H9 (cell line): Measurements from ENCODE around the gene GRK1. TPM values are rescaled to one million over a fixed set of nuclear protein-coding genes. Genes with fewer than 3 reads are reported as not detected.

Experiments used
- DNase-seq: peaks from one replicate; pipeline ENCODE4 v3.0.0-alpha.2; 2017
- H2AFZ ChIP-seq: one replicate; pipeline ENCODE4 v1.6.1; 2013; ENCODE audit warnings: mild to moderate bottlenecking, low read length, control low read depth, moderate library complexity
- H2AK5ac ChIP-seq: 2 replicates; pipeline ENCODE4 v1.6.1; 2013; ENCODE audit warnings: low read length, control low read depth, mixed read lengths; ENCODE audit not compliant: insufficient read length
- H2BK120ac ChIP-seq: one replicate; pipeline ENCODE4 v1.6.1; 2013; ENCODE audit warnings: low read depth, mild to moderate bottlenecking, low read length, control low read depth, inconsistent platforms; ENCODE audit not compliant: poor library complexity, severe bottlenecking
- H2BK12ac ChIP-seq: 2 replicates; pipeline ENCODE4 v1.6.1; 2013; ENCODE audit warnings: low read length, control low read depth, mixed read lengths, low read depth; ENCODE audit not compliant: insufficient read length
- H2BK15ac ChIP-seq: 2 replicates; pipeline ENCODE4 v1.6.1; 2013; ENCODE audit warnings: low read depth, low read length, control low read depth
- H2BK20ac ChIP-seq: one replicate; pipeline ENCODE4 v1.6.1; 2013; ENCODE audit warnings: low read depth, mild to moderate bottlenecking, low read length, control low read depth, inconsistent platforms; ENCODE audit not compliant: poor library complexity, severe bottlenecking
- H2BK5ac ChIP-seq: 2 replicates; pipeline ENCODE4 v1.6.1; 2013; ENCODE audit warnings: low read length, control low read depth, mixed read lengths; ENCODE audit not compliant: insufficient read length
- H3K14ac ChIP-seq: 2 replicates; pipeline ENCODE4 v1.6.1; 2013; ENCODE audit warnings: low read length, control low read depth; ENCODE audit not compliant: insufficient read depth
- H3K18ac ChIP-seq: 2 replicates; pipeline ENCODE4 v1.6.1; 2013; ENCODE audit warnings: low read depth, mild to moderate bottlenecking, mixed read lengths, low read length, control low read depth; ENCODE audit not compliant: insufficient read length
- H3K23ac ChIP-seq: 2 replicates; pipeline ENCODE4 v1.6.1; 2013; ENCODE audit warnings: low read length, control low read depth, mixed read lengths, low read depth; ENCODE audit not compliant: insufficient read length
- H3K23me2 ChIP-seq: 2 replicates; pipeline ENCODE4 v1.6.1; 2013; ENCODE audit warnings: low read depth, mild to moderate bottlenecking, mixed read lengths, low read length, control low read depth; ENCODE audit not compliant: insufficient read length, poor library complexity, severe bottlenecking
- H3K27ac ChIP-seq: 2 replicates; pipeline ENCODE4 v1.5.1; 2013; ENCODE audit warnings: low read length, control low read depth, mixed read lengths, low read depth; ENCODE audit not compliant: insufficient read length
- H3K27me3 ChIP-seq: 2 replicates; pipeline ENCODE4 v1.6.1; 2013; ENCODE audit warnings: low read length, control low read depth, inconsistent platforms; ENCODE audit not compliant: insufficient read depth
- H3K4ac ChIP-seq: 2 replicates; pipeline ENCODE4 v1.6.1; 2013; ENCODE audit warnings: low read depth, mild to moderate bottlenecking, control low read depth, inconsistent platforms, low read length, moderate library complexity
- H3K4me1 ChIP-seq: 2 replicates; pipeline ENCODE4 v1.6.1; 2013; ENCODE audit warnings: low read length, control low read depth, inconsistent platforms; ENCODE audit not compliant: insufficient read depth
- H3K4me2 ChIP-seq: 2 replicates; pipeline ENCODE4 v1.6.1; 2013; ENCODE audit warnings: low read length, control low read depth, mixed read lengths; ENCODE audit not compliant: insufficient read length, insufficient read depth
- H3K56ac ChIP-seq: 2 replicates; pipeline ENCODE4 v1.6.1; 2013; ENCODE audit warnings: low read depth, mild to moderate bottlenecking, mixed read lengths, low read length, control low read depth; ENCODE audit not compliant: insufficient read length
- H3K79me1 ChIP-seq: 2 replicates; pipeline ENCODE4 v1.6.1; 2013; ENCODE audit warnings: low read depth, mild to moderate bottlenecking, moderate library complexity, low read length, control low read depth, inconsistent platforms; ENCODE audit not compliant: insufficient read depth, poor library complexity, severe bottlenecking
- H3K79me2 ChIP-seq: 2 replicates; pipeline ENCODE4 v1.6.1; 2013; ENCODE audit warnings: low read length, control low read depth, inconsistent platforms; ENCODE audit not compliant: insufficient read depth
- H3K9ac ChIP-seq: 2 replicates; pipeline ENCODE4 v1.6.1; 2013; ENCODE audit warnings: low read length, control low read depth, mixed read lengths; ENCODE audit not compliant: insufficient read length; ENCODE audit errors: extremely low read depth
- H3K9me3 ChIP-seq: one replicate; pipeline ENCODE4 v1.6.1; 2013; ENCODE audit warnings: low read depth, low read length, inconsistent platforms; ENCODE audit not compliant: control insufficient read depth
- H3T11ph ChIP-seq: one replicate; pipeline ENCODE4 v1.6.1; 2013; ENCODE audit warnings: mild to moderate bottlenecking, low read length, control low read depth, inconsistent platforms
- H4K20me1 ChIP-seq: one replicate; pipeline ENCODE4 v1.6.1; 2013; ENCODE audit not compliant: control insufficient read depth, insufficient read length, insufficient read depth
- H4K5ac ChIP-seq: 2 replicates; pipeline ENCODE4 v1.6.1; 2013; ENCODE audit warnings: low read depth, mild to moderate bottlenecking, mixed read lengths, low read length, control low read depth; ENCODE audit not compliant: insufficient read length
- H4K8ac ChIP-seq: replicated peaks from 2 replicates; pipeline ENCODE4 v1.6.1; 2013; ENCODE audit warnings: low read length, control low read depth, mixed read lengths, low read depth; ENCODE audit not compliant: insufficient read length
- H4K91ac ChIP-seq: 2 replicates; pipeline ENCODE4 v1.6.1; 2013; ENCODE audit warnings: low read depth, mild to moderate bottlenecking, moderate library complexity, mixed read lengths, low read length, control low read depth; ENCODE audit not compliant: insufficient read length
- H3K27ac Mint-ChIP-seq, 3 experiments: 2 replicates in 2 of 3; 3 replicates in 1 of 3; pipeline ENCODE4 v1.8.0; 2020 to 2021; ENCODE audit warnings: mixed read lengths in 3 of 3, mild to moderate bottlenecking in 1 of 3, moderate library complexity in 1 of 3
- H3K27me3 Mint-ChIP-seq: 2 replicates; pipeline ENCODE4 v1.8.0; 2021; ENCODE audit warnings: low read depth, mild to moderate bottlenecking, moderate library complexity, mixed read lengths
- H3K36me3 Mint-ChIP-seq, 3 experiments: 2 replicates in 2 of 3; 3 replicates in 1 of 3; pipeline ENCODE4 v1.8.0; 2020 to 2021; ENCODE audit warnings: low read depth in 3 of 3, mixed read lengths in 3 of 3; ENCODE audit not compliant: insufficient read depth in 1 of 3
- H3K4me1 Mint-ChIP-seq, 2 experiments: 2 replicates each; pipeline ENCODE4 v1.8.0; 2020; ENCODE audit warnings: mixed read lengths in 2 of 2
- H3K4me3 Mint-ChIP-seq, 2 experiments: 2 replicates in 1 of 2; 3 replicates in 1 of 2; pipeline ENCODE4 v1.8.0; 2020 to 2021; ENCODE audit warnings: mild to moderate bottlenecking in 2 of 2, mixed read lengths in 2 of 2, moderate library complexity in 1 of 2
- H3K9me3 Mint-ChIP-seq, 2 experiments: 2 replicates in 1 of 2; 3 replicates in 1 of 2; pipeline ENCODE4 v1.8.0; 2020; ENCODE audit warnings: mild to moderate bottlenecking in 2 of 2, mixed read lengths in 2 of 2, moderate library complexity in 1 of 2
- CTCF ChIP-seq: fragments of 200-600 bp; sonication (generic); conservative IDR thresholded peaks from 3 replicates; pipeline ENCODE4 v1.8.0; 2021; ENCODE audit warnings: antibody characterized with exemption, mild to moderate bottlenecking
- WGBS: extraction: QIAGEN DNeasy Blood & Tissue Kit; methylation state at CpG from one replicate; pipeline ENCODE4 v1.1.7; 2013; ENCODE audit warnings: missing lambda C conversion rate, low lambda C conversion rate, mixed read lengths; ENCODE audit not compliant: insufficient read length; ENCODE audit errors: extremely low coverage; 5-methylcytosine and 5-hydroxymethylcytosine counted together
- total RNA-seq: library from RNA; stranded (reverse); gene quantifications from 2 replicates; pipeline ENCODE4 v1.2.1, GENCODE V29; 2021

Gene GRK1
- total RNA-seq, 1 experiment from 2014 or later, result 0.31 TPM

- H3K4ac ChIP-seq, result no peak overlapping the region
- H2AK5ac ChIP-seq, result no peak overlapping the region
- no peak overlapping the region for H2BK15ac ChIP-seq
- no peak overlapping the region for H4K5ac ChIP-seq
- no peaks in the 10 kb centered on the region for H3K79me1 ChIP-seq
- Mint-ChIP-seq H3K27ac (no peak overlapping the region), H3K4me1 (peaks cover 10 to 25% of the 10 kb centered on the region in 2 experiments), H3K4me3 (no peak overlapping the region), H3K36me3 (no peaks in the 10 kb centered on the region), H3K27me3 (peaks cover 26% of the 10 kb centered on the region), H3K9me3 (no peaks in the 10 kb centered on the region)
- no peak overlapping the region for H3K56ac ChIP-seq
- H3K18ac ChIP-seq, result no peak overlapping the region
- no peaks in the 10 kb centered on the region for H3K23me2 ChIP-seq
- H3K9ac ChIP-seq, result no peak overlapping the region
- H4K8ac ChIP-seq, result no peak overlapping the region
- no peak overlapping the region for H2BK5ac ChIP-seq
- H3T11ph ChIP-seq, result no peak overlapping the region
- H3K23ac ChIP-seq, result no peak overlapping the region
- no peak overlapping the region for H3K4me2 ChIP-seq
- H3K9me3 ChIP-seq, result no peaks in the 10 kb centered on the region
- no peak overlapping the region for H3K14ac ChIP-seq
- peaks cover 2% of the 10 kb centered on the region; the same call in 1 of the 2 replicates for H3K27me3 ChIP-seq
- no peak overlapping the region for H2BK20ac ChIP-seq
- no peaks in the 10 kb centered on the region for H3K4me1 ChIP-seq
- H2AFZ ChIP-seq, result no peak overlapping the region
- no peaks in the 10 kb centered on the region for H4K20me1 ChIP-seq
- H4K91ac ChIP-seq, result no peak overlapping the region
- no peak for TF ChIP-seq CTCF
- H3K27ac ChIP-seq, result no peak overlapping the region
- no peak overlapping the region for H2BK12ac ChIP-seq
- DNase-seq, result no peak
- H3K79me2 ChIP-seq, result no peaks in the 10 kb centered on the region
- no peak overlapping the region for H2BK120ac ChIP-seq
- no CpG with 5 or more reads among the region's 19 CpGs for WGBS
Measured at GRCh38 chr13:113764793-113765563, 98.0 kb downstream of the GRK1 start.
